Measurements from ENCODE around the gene NR2C1. TPM values are rescaled to one million over a fixed set of nuclear protein-coding genes. Genes with fewer than 3 reads are reported as not detected.
"Not testable (repeated sequence)": the region's sequence is repeated elsewhere in the genome, so short reads cannot be mapped to it uniquely, and the experiment has no call there.

The NR2C1 gene
- total RNA-seq, 3 donors from 2014 or later (not counting 1 experiment from before 2014, with no cell fraction given), result 41.4 to 58.5 (median 46.9) TPM

DNA sequence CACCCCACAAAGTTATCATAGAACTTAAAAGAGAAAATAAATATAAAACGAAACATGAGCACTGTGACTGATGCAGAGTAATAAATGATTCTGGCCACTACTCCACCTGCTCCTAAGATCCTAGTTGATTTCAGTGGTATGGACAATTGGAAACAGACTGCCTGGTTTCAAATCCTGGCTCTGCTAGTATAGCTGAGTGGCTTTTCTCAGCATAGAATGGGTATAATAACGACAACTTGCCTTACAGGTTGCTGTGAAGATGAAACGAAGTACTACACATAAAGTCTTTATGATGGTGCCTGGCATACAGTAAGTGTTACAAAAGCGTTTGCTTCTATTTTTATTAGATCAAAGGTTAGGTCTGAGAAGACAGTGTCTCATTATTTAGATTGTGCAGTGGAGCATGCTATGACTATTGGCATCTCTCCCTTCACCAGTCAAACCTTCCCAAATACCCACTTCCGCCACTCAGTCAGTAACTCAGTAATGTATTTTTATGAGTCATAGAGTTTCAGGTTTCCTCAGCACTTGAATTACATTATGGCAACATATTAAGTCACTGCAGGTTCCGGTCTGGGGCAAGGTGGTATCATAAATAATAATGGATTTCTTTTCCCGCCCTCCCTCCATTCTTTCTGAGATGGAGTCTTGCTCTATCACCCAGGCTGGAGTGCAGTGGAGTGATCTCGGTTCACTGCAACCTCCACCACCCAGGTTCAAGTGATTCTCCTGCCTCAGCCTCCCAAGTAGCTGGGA lies 29.7 kb upstream of the NR2C1 start:
- Histone ChIP-seq H3K4me3 (ENCODE audit: low read length) (no peak overlapping the region), H3K36me3 (ENCODE audit: control insufficient read depth, insufficient read depth, low read length) (no peaks in the 10 kb centered on the region), H3K4me1 (ENCODE audit: control insufficient read depth, insufficient read depth, low read length) (no peaks in the 10 kb centered on the region), H3K9me3 (ENCODE audit: control insufficient read depth, insufficient read depth, low read length) (no peaks in the 10 kb centered on the region), H3K27ac (ENCODE audit: low read length) (no peak overlapping the region), H3K27me3 (ENCODE audit: control insufficient read depth, insufficient read depth, low read length) (no peaks in the 10 kb centered on the region)
- 81% methylated on average over 6 of the region's 8 CpGs for WGBS (ENCODE audit: insufficient coverage)
- no peaks in the 10 kb centered on the region for H3K36me3 Mint-ChIP-seq
- intact Hi-C loops (cut with micrococcal nuclease), result no loop called here
- TF ChIP-seq, protein P1, sequence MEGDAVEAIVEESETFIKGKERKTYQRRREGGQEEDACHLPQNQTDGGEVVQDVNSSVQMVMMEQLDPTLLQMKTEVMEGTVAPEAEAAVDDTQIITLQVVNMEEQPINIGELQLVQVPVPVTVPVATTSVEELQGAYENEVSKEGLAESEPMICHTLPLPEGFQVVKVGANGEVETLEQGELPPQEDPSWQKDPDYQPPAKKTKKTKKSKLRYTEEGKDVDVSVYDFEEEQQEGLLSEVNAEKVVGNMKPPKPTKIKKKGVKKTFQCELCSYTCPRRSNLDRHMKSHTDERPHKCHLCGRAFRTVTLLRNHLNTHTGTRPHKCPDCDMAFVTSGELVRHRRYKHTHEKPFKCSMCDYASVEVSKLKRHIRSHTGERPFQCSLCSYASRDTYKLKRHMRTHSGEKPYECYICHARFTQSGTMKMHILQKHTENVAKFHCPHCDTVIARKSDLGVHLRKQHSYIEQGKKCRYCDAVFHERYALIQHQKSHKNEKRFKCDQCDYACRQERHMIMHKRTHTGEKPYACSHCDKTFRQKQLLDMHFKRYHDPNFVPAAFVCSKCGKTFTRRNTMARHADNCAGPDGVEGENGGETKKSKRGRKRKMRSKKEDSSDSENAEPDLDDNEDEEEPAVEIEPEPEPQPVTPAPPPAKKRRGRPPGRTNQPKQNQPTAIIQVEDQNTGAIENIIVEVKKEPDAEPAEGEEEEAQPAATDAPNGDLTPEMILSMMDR (IDR thresholded peaks at IDR 0.05), result no peak
- no peaks in the 10 kb centered on the region for H3K4me1 Mint-ChIP-seq
- H3K4me3 Mint-ChIP-seq, result no peak overlapping the region
- ATAC-seq (no peak), DNase-seq (peak in 1 of 2 donors; percentile 15)
- H3K27me3 Mint-ChIP-seq (ENCODE audit: low read depth in 2 of 2), result no peaks in the 10 kb centered on the region
- H3K9me3 Mint-ChIP-seq, result no peaks in the 10 kb centered on the region
- no peak overlapping the region for H3K27ac Mint-ChIP-seq

DNA sequence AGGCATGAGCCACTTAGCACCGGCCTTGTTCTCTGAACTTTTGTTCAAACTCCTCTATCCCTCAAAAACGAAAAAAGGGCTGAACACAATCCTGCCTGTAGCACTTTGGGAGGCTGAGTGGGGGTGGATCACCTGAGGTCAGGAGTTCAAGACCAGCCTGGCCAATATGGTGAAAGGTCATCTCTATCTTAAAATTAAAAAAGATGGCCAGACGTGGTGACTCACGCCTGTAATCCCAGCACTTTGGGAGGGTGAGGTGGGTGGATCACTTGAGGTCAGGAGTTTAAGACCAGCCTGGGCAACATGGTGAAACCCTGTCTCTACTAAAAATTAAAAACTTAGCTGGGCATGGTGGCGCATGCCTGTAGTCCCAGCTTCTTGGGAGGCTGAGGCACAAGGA lies 28.5 kb upstream of the NR2C1 start:
- intact Hi-C loops (cut with micrococcal nuclease); H3K4me1 Mint-ChIP-seq: not testable (repeated sequence)

DNA sequence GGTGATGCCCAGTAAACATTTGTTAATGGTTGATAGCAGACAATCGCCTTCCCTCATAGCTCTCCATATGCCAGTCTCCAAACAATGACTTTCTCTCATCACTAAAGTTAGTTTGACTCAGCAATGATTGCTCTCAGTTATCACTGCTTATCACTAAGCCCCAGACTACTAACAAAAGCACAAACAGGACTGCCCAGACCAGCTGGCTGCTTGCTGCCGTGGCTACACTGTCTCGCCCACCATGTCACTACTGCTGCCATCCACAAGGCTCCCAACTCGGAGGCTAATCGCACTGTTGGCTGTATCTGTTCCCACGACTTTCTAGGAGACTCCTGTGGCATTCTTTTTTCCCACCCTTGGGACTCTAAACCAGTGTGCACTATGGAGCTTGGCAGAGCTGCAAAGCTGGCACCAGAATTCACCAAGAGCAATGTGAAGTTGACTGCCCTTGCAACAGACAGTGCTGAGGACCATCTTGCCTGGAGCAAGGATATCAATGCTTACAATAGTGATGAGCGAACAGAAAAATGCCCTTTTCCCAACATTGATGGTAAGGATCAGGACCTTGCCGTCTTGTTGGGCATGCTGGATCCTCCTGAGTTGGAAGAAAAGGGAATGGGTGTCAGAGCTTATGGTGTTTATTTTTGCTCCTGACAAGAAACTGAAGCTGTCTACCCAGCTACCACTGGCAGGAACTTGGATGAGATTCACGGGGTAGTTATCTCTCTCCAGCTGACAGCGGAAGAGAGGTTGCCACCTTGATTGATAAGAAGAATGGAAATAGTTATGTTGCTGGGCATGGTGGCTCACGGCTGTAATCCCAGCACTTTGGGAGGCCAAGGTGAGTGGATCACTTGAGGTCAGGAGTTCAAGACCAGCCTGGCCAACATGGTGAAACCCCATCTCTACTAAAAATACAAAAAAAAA lies 27.1 kb upstream of the NR2C1 start:
- no peaks in the 10 kb centered on the region for H3K27me3 Mint-ChIP-seq (ENCODE audit: low read depth in 2 of 2)
- WGBS (ENCODE audit: insufficient coverage), result 91% methylated on average over 11 of the region's 11 CpGs
- no peaks in the 10 kb centered on the region for H3K4me1 Mint-ChIP-seq
- H3K4me3 Mint-ChIP-seq, result no peak overlapping the region
- Histone ChIP-seq H3K27me3 (ENCODE audit: control insufficient read depth, insufficient read depth, low read length) (no peaks in the 10 kb centered on the region), H3K9me3 (ENCODE audit: control insufficient read depth, insufficient read depth, low read length) (no peaks in the 10 kb centered on the region), H3K36me3 (ENCODE audit: control insufficient read depth, insufficient read depth, low read length) (no peaks in the 10 kb centered on the region), H3K27ac (ENCODE audit: low read length) (no peak overlapping the region), H3K4me3 (ENCODE audit: low read length) (no peak overlapping the region), H3K4me1 (ENCODE audit: control insufficient read depth, insufficient read depth, low read length) (no peaks in the 10 kb centered on the region)
- intact Hi-C loops (cut with micrococcal nuclease), result no loop called here
- H3K9me3 Mint-ChIP-seq, result no peaks in the 10 kb centered on the region
- H3K27ac Mint-ChIP-seq, result no peak overlapping the region
- no peaks in the 10 kb centered on the region for H3K36me3 Mint-ChIP-seq
- no peak for DNase-seq
- TF ChIP-seq, protein P1 (IDR thresholded peaks at IDR 0.05), result no peak
- ATAC-seq, result no peak

More for the DNA sequence above, 28.5 kb upstream of the NR2C1 start:
- H3K36me3 Mint-ChIP-seq; H3K4me1 ChIP-seq (ENCODE audit: control insufficient read depth, insufficient read depth, low read length); DNase-seq; H3K36me3 ChIP-seq (ENCODE audit: control insufficient read depth, insufficient read depth, low read length); H3K27me3 ChIP-seq (ENCODE audit: control insufficient read depth, insufficient read depth, low read length); H3K27ac Mint-ChIP-seq; ATAC-seq; H3K9me3 ChIP-seq (ENCODE audit: control insufficient read depth, insufficient read depth, low read length); H3K27me3 Mint-ChIP-seq (ENCODE audit: low read depth in 2 of 2); H3K4me3 ChIP-seq (ENCODE audit: low read length); H3K27ac ChIP-seq (ENCODE audit: low read length); H3K9me3 Mint-ChIP-seq; H3K4me3 Mint-ChIP-seq: not testable (repeated sequence)
- 92% methylated on average over 5 of the region's 5 CpGs for WGBS (ENCODE audit: insufficient coverage)

DNA sequence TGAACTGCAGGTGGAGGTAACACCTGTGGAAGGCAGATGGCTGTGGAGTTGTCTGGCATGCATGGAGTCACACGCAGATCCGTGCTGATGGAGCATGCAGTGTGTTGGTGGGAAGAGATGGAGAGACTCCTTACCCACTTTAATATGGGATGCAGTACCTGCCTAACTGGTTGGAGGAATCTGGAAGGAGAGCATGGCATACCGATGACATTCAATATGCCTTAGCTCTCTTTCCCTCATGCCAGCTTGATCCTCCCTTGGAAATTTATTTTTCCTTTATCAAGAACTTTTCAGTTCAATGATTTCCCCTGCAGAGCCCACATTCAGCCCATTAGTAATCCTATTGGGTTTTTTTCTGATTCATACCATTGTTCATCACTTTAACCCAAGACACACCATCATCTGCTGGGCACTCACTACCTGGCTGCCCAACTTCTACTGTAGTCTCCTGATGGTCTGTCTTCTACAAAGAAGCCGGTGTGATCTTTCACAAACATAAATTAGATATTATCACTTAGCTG lies 25.9 kb upstream of the NR2C1 start:
- no peak overlapping the region for H3K4me3 ChIP-seq (ENCODE audit: low read length)
- Mint-ChIP-seq H3K27ac (no peak overlapping the region), H3K4me1 (no peaks in the 10 kb centered on the region), H3K36me3 (no peaks in the 10 kb centered on the region), H3K4me3 (no peak overlapping the region), H3K27me3 (ENCODE audit: low read depth in 2 of 2) (no peaks in the 10 kb centered on the region), H3K9me3 (no peaks in the 10 kb centered on the region)
- TF ChIP-seq, protein P1 (IDR thresholded peaks at IDR 0.05), result no peak
- DNase-seq, result no peak
- 94% methylated on average over 4 of the region's 4 CpGs for WGBS (ENCODE audit: insufficient coverage)
- H3K36me3 ChIP-seq (ENCODE audit: control insufficient read depth, insufficient read depth, low read length), result no peaks in the 10 kb centered on the region
- no peaks in the 10 kb centered on the region for H3K27me3 ChIP-seq (ENCODE audit: control insufficient read depth, insufficient read depth, low read length)
- no peaks in the 10 kb centered on the region for H3K4me1 ChIP-seq (ENCODE audit: control insufficient read depth, insufficient read depth, low read length)
- intact Hi-C loops (cut with micrococcal nuclease), result no loop called here
- no peaks in the 10 kb centered on the region for H3K9me3 ChIP-seq (ENCODE audit: control insufficient read depth, insufficient read depth, low read length)
- H3K27ac ChIP-seq (ENCODE audit: low read length), result no peak overlapping the region
- no peak for ATAC-seq

Data from natural killer cell (primary cell).